GM21825 (cell line): ENCODE data around the gene TEAD3.
"Not testable (repeated sequence)": the region's sequence is repeated elsewhere in the genome, so short reads cannot be mapped to it uniquely, and the experiment has no call there.

Source experiments
- ATAC-seq: cut with Tn5 transposase; IDR thresholded peaks from one replicate; pipeline ENCODE4 v1.9.1; 2021; ENCODE audit warnings: mild to moderate bottlenecking, moderate library complexity; ENCODE audit not compliant: unreplicated experiment

Gene TEAD3

DNA sequence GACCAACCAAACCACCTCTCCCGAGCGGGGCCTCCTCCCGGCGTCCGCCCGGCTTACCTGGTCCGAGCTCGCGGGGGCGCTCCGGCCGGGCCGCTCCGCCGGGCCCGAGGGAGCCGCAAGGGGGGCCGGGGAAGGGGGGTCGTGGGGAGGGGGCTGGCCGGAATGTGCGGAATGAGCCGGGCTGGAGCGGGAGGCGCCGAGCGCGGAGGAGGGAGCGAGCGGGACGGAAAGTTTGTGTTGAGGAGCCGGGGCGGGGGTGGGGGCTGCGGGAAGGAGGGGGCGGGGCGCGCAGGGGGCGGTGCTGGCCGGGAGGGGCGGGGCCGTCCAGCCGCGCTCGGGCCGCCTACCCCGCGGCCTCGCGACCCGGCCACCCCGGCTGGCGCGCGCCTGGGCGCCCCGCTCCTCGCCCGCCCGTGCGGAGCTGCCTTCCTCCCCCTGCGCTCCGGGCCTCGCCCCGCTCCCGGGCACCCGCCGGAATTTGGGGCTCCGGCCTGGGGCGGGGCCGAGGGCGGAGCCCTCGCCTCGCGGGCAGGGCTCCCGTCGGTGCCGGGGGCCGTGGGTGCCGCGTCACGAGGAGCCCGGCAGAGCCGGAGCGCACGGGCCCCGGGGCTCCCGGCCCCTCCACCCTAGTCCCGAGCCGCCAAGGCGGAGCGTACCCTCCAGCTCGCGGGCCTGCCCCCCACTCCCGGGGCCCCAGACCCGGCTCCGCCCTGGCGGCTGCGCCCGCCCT is at the start of gene TEAD3:
TSS of gene TEAD3 (minus strand) at position 239 of the 730 bp plus-strand sequence.
- ATAC-seq: no peak

DNA sequence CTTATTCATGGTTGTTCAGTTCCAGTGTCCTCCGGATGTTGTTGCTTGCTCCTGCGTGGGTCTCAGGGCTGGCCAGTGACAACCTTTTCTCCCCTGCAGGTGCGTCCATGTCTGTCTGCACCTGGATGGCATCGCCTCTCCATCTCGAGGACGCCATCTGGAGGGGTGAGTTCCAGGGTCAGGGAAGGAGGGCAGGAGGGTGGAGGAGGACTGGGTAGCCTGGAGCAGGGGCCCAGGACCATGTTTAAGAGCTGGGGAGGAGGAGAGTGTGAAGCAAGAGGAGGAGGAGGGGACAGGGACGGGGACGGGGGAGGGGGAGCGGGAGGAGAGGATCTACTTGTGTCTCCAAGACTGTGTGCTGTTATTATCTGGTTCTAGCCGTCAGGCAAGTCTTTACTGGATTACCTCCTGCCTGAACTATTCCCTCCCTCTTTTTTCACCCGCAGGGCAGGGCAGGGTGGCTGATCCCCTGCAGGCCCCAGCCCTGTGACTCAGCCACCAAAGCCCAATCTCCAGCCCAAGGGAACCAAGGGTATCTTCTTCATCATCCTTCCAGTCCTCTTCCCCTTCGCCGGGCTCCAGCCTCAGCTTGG is 48.0 kb upstream of the TEAD3 start:
- ATAC-seq: no peak

DNA sequence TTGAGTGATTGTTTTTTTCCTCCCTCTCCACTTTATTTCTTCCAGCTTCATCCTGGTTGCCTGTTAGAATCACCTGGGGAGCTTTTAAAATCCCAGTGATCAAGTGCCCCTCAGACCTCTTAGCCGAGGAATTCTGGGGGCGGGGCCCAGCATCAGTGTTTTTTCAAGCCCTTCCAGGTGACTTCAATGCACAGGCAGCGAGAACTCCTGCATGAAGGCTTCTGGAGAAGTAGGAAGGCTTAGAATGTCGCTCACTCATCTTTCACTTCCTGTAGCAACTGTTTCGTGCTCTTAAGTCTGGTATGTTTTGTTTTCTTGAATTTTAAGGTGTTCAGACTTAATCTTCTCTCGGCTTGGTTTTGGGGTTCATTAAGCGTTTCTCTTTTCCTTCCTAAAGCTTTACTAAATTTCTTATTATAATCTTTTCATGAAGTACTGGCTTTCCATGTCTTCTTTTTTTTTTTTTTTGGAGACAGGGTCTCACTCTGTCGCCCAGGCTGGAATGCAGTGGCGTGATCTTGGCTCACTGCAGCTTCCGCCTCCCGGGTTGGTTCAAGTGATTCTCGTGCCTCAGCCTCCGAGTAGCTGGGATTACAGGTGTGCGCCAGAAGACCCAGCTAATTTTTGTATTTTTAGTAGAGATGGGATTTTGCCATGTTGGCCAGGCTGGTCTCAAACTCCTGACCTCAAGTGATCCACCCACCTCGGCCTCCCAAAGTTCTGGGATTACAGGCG is 46.7 kb upstream of the TEAD3 start:
- no peak for ATAC-seq

DNA sequence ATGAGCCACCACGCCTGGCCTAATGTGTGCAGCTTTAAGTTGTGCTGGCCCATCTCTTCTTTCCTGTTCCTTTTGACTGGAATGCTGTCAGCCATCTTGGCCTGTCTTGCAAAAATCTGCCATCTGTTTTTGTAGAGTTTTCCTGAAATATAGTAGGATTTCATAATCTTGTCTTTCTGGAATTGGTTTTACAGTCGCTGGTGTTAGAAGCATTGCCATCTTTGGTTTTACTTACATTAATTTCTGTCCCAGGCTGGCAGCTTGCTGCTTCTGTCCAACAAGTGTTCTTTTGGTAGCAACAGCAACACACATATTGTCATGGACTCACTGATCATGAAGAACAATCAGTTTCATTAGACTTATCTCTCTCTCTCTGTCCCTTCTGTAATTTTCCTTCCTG is 45.0 kb upstream of the TEAD3 start:
- ATAC-seq: no peak

DNA sequence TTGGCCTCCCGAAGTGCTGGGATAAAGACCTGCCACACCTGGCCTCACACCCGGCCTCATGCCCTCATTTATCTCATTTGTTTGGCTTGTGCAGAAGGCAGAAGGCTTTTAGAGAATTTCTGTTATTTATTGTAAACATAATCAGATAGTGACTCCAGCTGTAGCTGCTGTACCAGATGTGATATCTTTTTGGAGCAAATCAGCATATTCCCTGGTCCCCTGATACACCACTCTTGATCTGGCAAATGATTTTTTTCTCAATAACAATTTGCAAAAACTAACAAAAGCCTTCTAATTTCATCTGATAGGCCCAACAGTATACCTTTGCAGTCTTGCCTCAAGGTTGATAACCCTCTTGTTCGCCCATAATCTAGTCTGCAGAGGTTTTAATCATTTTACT is 42.3 kb upstream of the TEAD3 start:
- ATAC-seq: no peak

DNA sequence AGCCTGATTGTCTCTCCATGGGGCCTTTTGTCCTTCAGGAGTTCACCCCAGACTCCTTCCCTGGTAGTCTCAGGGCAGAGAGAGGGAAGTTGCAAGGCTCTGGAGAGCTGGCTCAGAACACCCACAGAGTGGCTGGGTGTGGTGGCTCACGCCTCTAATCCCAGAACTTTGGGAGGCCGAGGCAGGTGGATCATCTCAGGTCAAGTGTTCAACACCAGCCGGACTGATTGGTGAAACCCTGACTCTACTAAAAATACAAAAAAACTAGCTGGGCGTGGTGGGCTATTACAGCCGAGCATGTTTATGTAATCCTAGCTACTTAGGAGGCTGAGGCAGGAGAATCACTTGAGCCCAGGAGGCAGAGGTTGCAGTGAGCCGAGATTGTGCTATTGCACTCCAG is 39.0 kb upstream of the TEAD3 start:
- not testable (repeated sequence) for ATAC-seq

DNA sequence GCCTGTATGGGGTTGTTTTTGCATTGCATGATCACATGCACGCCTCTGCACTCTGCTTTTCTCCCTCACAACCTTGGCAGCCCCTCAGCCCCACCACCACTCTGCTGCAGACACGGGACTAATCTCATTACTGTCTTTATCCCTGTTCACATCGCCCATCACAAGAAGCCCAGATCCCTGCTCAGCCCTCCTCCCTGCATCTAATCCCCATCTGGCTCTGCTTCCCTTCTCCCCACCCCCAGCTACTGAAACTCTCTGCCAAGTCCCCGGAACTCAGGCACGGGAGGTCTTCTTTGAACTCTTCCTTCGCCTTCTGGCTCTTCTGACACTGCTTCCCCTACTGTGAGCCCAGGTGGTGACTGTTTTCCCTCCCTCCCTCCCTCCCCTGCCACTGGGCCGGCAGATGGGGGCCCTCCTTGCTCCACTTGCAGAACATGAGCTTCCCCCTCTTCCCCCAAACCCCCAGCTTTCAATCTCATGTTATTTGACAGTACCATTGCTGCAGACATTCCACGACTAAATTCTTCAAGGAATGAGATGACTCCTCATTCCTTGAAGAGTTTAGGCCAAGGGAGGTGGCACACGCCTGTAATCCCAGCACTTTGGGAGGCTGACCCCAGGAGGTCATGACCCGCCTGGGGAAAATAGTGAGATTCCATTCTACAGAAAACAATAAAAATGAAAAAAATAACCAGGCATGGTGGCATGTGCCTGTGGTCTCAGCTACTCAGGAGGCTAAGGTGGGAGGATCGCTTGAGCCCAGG is 37.7 kb upstream of the TEAD3 start:
- no peak for ATAC-seq

DNA sequence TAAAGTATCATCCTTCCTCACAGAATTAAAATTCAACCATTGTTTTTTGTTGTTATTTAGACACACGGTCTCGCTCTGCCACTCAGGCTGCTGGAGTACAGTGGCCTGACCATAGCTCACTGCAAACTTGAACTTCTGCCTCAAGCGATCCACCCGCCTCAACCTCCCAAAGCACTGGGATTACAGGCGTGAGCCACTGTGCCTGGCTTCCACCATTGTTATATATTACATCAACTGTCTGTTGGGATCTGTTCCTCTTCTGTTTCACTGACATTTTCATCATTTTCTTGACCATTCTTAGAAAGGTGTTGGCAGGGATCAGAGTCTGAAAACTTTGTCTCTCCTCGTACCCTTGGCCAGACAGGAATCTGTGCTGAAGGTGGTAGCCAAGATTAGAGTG is 37.1 kb upstream of the TEAD3 start:
- ATAC-seq: no peak

DNA sequence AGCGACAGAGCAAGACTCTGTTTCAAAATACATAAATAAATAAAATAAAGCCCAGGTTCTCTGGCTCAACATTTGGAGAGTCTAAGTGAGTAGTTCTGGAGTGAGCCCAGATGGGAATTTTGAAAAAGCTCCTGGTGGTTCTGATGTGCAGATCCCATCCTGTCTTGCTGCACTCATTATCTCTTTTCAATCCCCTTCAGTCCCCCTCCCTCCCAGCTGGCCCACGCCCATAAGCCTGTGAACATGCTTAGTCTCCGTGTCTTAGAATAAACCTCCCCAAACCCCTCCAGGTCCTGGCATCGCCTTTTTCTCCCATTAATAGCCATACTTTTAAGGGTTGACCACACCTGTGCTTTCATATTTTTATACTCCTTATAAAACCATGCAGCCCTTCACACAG is 35.2 kb upstream of the TEAD3 start:
- no peak for ATAC-seq

DNA sequence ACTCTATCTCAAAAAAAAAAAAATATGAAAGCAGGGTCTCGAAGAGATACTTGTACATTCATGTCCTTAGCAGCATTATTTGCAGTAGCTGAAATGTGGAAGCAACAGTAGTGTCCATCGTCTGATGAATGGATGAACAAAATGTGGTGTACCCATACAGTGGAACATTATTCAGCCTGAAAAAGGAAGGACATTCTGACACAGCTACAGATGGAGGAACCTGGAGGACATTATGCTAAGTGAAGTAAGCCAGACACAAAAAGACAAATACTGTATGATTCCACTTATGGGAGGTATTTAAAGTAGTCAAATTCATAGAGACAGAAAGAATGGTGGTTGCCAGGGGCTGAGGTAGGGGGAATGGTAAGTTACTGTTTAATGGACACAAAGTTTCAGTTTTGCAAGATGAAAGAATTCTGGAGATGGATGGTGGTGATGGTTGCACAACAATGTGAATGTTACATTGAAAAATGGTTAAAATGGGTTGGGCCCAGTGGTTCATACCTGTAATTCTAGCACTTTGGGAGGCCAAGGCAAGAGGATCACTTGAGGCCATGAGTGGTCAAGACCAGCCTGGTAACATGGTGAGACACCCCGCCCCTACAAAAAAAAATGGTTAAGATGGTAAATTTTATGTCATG is 27.6 kb upstream of the TEAD3 start:
- ATAC-seq: no peak

DNA sequence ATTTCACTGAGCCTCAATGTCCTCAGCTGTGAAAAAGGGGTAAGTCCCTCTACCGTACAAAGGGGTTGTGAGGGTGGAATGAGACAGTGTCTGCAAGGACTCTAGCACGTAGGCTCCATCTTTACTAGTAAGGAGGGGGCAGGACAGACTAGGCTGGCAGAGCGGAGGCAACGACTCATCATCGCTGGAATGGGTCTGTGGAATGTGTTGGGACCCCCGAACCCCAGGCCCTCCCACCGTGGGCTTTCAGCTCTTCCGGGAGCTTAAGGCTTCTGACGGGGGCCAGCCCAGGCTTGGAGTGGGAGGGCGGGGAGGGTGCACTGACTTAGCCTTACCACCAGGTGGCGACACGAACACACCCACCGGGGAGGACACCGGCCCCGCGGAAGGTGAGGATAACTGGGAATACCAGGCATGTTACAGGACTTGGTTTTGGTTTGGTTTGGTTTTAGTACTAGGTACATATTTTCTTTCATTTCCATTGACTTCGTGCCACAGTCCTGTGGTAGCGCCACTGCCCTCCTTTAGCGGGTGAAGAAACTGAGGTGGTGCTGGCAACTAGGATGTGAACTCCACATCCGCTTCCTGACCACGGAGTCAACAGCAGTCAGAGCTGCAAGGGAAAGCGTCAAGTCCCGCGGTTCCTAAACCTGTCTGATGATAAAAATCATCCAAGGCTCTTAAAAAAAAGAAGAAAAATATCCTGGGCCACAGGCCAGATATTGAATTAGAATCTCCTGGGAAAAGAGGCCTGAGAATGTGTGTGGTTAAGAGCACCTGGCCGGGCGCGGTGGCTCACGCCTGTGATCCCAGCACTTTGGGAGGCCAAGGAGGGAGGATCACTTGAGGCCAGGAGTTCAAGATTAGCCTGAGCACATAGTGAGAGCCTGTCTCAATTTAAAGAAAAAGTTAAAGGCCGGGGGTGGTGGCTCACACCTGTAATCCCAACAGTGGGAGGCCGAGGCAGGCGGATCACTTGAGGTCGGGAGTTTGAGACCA is 26.1 kb upstream of the TEAD3 start:
- ATAC-seq: no peak

DNA sequence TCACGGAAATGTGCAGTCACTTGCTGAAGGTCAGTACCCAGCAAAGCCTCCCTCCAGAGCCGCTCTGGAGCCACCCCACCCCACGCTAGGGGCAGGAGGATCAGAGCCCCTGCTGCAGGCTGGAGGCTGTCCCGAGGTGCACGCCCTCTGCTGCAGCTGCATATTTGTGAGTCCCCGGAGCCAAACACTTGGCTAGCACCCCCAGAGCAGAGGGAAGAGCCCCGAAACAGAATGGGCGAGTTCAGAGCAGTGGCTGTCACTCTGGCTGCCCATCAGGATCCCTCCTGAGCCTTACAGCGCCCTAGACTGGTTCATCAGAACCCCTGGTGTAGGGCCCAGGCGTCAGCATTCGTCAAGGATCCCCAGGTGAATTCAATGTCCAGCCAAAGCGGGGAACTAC is 25.3 kb upstream of the TEAD3 start:
- no peak for ATAC-seq

DNA sequence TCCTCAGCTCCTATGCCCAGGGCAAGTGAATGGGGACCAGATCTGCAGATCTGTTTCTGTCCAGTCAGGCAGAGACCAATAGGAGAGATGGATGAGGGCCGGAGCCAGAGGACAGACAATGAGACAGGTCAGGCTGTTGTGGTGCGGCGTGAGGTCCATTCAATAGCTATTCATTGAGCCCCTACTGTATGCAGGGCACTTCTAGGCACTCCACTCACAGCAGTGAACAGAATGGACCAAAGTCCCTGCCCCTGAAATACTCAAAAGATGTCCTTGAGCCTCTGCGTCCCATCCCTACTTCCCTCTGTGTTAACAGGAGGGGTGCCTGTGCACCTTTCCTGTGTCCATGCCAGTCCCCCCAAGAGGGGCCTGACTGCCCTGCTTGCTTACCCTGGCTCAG is 24.4 kb upstream of the TEAD3 start:
- ATAC-seq: no peak

DNA sequence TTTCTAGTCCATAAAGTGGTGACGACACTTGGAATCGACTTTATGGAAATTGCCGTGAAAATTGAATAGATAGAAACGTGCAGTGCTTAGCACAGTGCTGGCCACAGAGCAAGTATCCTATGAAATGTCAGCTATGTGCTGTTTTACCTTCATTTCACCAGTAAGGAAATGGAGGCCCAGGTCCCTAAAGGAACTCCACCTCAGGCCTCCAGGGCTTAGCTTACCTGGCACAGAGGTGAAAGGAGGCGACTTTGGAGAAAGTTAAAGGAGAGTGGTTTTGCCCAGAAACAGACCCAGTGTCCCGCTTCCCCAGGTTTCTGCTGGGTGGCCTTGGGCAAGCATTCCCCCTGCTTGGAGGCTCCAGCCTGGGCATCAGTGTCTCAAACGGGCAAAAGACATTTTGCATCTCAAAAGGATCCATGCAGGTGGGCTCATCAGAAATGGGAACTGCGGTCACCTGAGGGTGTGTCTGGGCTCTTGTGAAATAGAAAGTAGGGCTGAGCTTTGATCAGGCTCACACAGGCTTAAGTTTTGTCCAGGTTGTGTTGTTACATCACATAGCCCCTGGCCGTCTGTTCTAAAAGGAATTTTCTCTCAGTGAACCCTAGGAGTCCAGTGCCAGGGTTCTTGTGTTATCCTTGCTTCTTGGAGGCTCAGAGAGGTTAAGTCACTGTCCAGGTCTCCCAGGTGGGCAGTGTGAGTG is 22.6 kb upstream of the TEAD3 start:
- no peak for ATAC-seq

DNA sequence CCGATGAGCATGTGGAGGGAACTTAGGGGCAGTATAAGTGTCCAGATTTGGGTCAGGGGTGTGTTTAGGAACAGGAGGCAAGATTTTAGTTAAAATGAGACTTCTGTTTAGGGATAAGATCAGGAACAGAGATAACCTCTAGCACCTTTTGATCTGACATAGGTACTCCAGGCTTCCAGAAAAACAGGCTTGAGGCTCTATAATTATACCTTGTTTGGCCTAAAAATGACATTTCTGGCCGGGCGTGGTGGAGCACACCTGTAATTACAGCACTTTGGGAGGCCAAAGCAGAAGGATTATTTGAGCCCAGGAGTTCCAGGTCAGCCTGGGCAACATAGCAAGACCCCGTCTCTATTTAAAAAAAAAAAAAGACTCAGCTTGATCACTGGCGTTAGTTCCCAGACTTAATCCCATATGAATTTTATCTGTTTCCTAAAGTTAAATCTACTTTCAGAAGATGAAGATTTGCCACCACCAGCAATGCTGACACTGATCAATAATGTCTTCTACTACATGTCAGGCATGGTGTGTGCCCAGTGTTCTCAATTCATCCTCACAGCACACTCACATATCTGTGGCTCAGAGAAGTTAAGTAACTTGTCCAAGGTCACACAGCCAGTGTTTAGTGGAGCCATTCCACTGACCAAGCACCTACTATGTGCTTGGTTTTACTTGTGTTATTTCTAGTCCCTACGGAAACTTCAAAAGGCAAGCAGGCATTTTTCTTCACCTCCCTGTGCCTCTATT is 21.9 kb upstream of the TEAD3 start:
- no peak for ATAC-seq

DNA sequence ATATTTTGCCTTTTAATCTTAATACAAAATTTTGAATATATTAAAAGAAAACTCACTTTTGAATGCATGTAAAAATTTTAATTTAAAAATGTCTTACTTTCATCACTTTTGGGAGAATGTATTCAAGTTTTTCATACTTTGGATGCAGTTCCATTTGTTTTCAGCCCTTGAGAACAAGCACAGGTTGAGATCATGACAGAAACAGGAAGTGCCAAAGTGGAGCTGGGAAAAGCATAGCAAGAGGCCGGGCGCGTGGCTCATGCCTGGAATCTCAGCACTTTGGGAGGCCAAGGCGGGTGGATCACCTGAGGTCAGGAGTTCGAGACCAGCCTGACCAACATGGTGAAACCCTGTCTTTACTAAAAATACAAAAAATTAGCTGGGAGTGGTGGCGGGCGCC is 21.1 kb upstream of the TEAD3 start:
- not testable (repeated sequence) for ATAC-seq

DNA sequence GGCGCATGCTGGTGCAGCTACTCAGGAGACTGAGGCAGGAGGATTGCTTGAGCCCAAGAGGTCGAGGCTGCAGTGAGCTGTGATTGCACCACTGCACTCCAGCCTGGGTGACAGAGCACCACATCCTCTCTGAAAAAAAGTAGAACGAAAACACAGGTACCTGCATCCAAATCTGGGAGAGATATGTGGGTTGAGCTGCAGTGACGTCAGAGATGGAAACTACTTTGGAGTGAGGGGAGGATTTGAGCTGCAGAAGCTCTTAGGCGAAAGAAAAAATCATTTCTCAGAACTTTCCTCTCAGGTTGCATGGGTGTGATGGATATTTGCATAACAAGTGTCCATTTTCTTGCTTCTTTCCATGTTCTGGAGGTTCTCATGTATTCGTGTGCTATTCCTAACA is 19.8 kb upstream of the TEAD3 start:
- ATAC-seq: no peak

DNA sequence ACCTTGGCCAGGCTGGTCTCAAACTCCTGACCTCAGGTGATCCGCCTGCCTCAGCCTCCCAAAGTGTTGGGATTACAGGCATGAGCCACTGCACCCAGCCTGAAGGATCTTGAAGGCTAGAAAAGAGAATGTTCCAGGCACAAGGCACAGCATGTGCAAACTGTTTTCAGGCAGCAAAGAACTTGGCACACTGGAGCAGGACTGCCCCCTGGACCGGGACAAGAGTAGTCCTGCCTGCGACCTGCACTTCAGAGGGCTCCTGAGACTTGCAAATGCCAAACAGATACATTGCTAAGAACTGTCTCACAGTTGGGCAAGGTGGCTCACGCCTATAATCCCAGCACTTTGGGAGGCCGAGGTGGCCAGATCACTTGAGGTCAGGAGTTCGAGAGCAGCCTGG is 19.1 kb upstream of the TEAD3 start:
- ATAC-seq: not testable (repeated sequence)
